ENCODE results near the gene RPP14. TPM values are rescaled to one million over a fixed set of nuclear protein-coding genes. Genes with fewer than 3 reads are reported as not detected.

Gene RPP14
- total RNA-seq, 1 donor from 2014 or later = 15.2 TPM

DNA sequence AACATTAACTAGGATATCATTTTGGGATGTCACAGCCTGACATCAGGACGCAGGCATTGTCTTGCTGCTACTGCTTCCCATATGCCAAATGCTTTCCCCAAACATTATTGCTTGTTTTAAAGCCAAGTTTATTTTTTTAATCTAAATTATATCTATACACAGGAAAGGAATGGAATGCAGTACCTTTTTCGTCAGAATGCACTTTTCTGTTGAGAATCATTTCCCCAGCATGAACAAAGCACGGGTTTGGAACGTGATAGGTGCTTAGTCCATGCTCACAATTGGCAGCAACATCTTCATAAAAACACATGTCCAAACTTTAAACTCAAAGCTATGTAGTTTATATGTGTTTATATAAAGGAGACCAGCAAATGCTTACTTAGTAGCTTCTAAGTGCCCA lies 52.8 kb downstream of the RPP14 start:
- no peak overlapping the region for H3K4me3 Mint-ChIP-seq (ENCODE audit: unreplicated experiment)
- DNase-seq (ENCODE audit: low spot score) = no peak
- H3K27ac Mint-ChIP-seq (ENCODE audit: unreplicated experiment) = no peak overlapping the region
- TF ChIP-seq, protein P1, sequence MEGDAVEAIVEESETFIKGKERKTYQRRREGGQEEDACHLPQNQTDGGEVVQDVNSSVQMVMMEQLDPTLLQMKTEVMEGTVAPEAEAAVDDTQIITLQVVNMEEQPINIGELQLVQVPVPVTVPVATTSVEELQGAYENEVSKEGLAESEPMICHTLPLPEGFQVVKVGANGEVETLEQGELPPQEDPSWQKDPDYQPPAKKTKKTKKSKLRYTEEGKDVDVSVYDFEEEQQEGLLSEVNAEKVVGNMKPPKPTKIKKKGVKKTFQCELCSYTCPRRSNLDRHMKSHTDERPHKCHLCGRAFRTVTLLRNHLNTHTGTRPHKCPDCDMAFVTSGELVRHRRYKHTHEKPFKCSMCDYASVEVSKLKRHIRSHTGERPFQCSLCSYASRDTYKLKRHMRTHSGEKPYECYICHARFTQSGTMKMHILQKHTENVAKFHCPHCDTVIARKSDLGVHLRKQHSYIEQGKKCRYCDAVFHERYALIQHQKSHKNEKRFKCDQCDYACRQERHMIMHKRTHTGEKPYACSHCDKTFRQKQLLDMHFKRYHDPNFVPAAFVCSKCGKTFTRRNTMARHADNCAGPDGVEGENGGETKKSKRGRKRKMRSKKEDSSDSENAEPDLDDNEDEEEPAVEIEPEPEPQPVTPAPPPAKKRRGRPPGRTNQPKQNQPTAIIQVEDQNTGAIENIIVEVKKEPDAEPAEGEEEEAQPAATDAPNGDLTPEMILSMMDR (IDR thresholded peaks at IDR 0.05; ENCODE audit: unreplicated experiment) = no peak
- no peaks in the 10 kb centered on the region for H3K27me3 Mint-ChIP-seq (ENCODE audit: unreplicated experiment)
- H3K9me3 Mint-ChIP-seq (ENCODE audit: unreplicated experiment) = no peaks in the 10 kb centered on the region
- no peaks in the 10 kb centered on the region for H3K36me3 Mint-ChIP-seq (ENCODE audit: low read depth, unreplicated experiment)
- peaks cover 9% of the 10 kb centered on the region for H3K4me1 Mint-ChIP-seq (ENCODE audit: unreplicated experiment)

GRCh38 chr3:58359621-58360020 lies 53.6 kb downstream of the RPP14 start:
- Mint-ChIP-seq H3K27ac (ENCODE audit: unreplicated experiment) (no peak overlapping the region), H3K36me3 (ENCODE audit: low read depth, unreplicated experiment) (no peaks in the 10 kb centered on the region), H3K27me3 (ENCODE audit: unreplicated experiment) (no peaks in the 10 kb centered on the region), H3K9me3 (ENCODE audit: unreplicated experiment) (no peaks in the 10 kb centered on the region), H3K4me3 (ENCODE audit: unreplicated experiment) (no peak overlapping the region), H3K4me1 (ENCODE audit: unreplicated experiment) (peaks cover 4% of the 10 kb centered on the region)
- TF ChIP-seq, protein P1 (IDR thresholded peaks at IDR 0.05; ENCODE audit: unreplicated experiment) = no peak
- no peak for DNase-seq (ENCODE audit: low spot score)

GRCh38 chr3:58361866-58362265 lies 55.8 kb downstream of the RPP14 start:
- TF ChIP-seq, protein P1 (IDR thresholded peaks at IDR 0.05; ENCODE audit: unreplicated experiment) = no peak
- Mint-ChIP-seq H3K4me1 (ENCODE audit: unreplicated experiment) (peaks cover 10% of the 10 kb centered on the region), H3K36me3 (ENCODE audit: low read depth, unreplicated experiment) (no peaks in the 10 kb centered on the region), H3K4me3 (ENCODE audit: unreplicated experiment) (no peak overlapping the region), H3K27me3 (ENCODE audit: unreplicated experiment) (no peaks in the 10 kb centered on the region), H3K27ac (ENCODE audit: unreplicated experiment) (no peak overlapping the region), H3K9me3 (ENCODE audit: unreplicated experiment) (no peaks in the 10 kb centered on the region)
- DNase-seq (ENCODE audit: low spot score) = no peak

- H3K9me3 Mint-ChIP-seq (ENCODE audit: unreplicated experiment) = no peaks in the 10 kb centered on the region
- TF ChIP-seq, protein P1 (IDR thresholded peaks at IDR 0.05; ENCODE audit: unreplicated experiment) = no peak
- H3K27me3 Mint-ChIP-seq (ENCODE audit: unreplicated experiment) = no peaks in the 10 kb centered on the region
- H3K27ac Mint-ChIP-seq (ENCODE audit: unreplicated experiment) = no peak overlapping the region
- H3K36me3 Mint-ChIP-seq (ENCODE audit: low read depth, unreplicated experiment) = no peaks in the 10 kb centered on the region
- DNase-seq (ENCODE audit: low spot score) = no peak
- peaks cover 6% of the 10 kb centered on the region for H3K4me1 Mint-ChIP-seq (ENCODE audit: unreplicated experiment)
- H3K4me3 Mint-ChIP-seq (ENCODE audit: unreplicated experiment) = no peak overlapping the region
These were observed 60.7 kb downstream of the RPP14 start for GRCh38 chr3:58366699-58367098.

DNA sequence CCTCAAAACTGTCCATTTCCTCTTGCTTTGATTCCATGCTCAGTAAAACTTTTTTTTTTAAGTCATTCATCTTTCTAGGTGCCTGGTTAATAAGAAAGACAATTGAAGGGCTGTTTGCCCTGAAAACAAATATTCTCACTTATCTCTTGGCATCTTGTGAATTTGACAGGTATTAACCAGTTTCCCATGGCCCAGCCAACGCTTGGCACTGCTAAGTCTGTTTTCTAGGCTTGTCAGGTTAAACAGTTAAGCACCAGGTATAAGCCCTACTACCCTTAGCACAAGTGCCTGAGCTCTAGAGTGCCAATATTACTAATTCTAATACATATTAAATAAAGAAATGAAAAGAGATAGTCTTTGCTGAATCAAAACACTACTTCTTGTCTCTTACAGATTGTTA lies 63.0 kb downstream of the RPP14 start:
- H3K4me1 Mint-ChIP-seq (ENCODE audit: unreplicated experiment) = peaks cover 6% of the 10 kb centered on the region
- no peak overlapping the region for H3K4me3 Mint-ChIP-seq (ENCODE audit: unreplicated experiment)
- no peak overlapping the region for H3K27ac Mint-ChIP-seq (ENCODE audit: unreplicated experiment)
- H3K27me3 Mint-ChIP-seq (ENCODE audit: unreplicated experiment) = no peaks in the 10 kb centered on the region
- no peaks in the 10 kb centered on the region for H3K9me3 Mint-ChIP-seq (ENCODE audit: unreplicated experiment)
- no peaks in the 10 kb centered on the region for H3K36me3 Mint-ChIP-seq (ENCODE audit: low read depth, unreplicated experiment)
- DNase-seq (ENCODE audit: low spot score) = no peak
- TF ChIP-seq, protein P1 (IDR thresholded peaks at IDR 0.05; ENCODE audit: unreplicated experiment) = no peak

Other genes with a start within 250 kb of the RPP14 start
- 1.6 TPM for gene DNASE1L3, start 95.3 kb upstream of the RPP14 start, total RNA-seq (ENCODE audit: unreplicated experiment)
- gene ABHD6, start 68.5 kb upstream of the RPP14 start, total RNA-seq (ENCODE audit: unreplicated experiment) = 3.0 TPM
- 8.4 TPM for gene HTD2, start 275 bp downstream of the RPP14 start, total RNA-seq (ENCODE audit: unreplicated experiment)
- gene PXK, start 26.6 kb downstream of the RPP14 start, total RNA-seq (ENCODE audit: unreplicated experiment) = 18.8 TPM
- gene PDHB, start 127.6 kb downstream of the RPP14 start, total RNA-seq (ENCODE audit: unreplicated experiment) = 72.8 TPM
- gene KCTD6, start 185.9 kb downstream of the RPP14 start, total RNA-seq (ENCODE audit: unreplicated experiment) = 11.9 TPM
- 1.1 TPM for gene ACOX2, start 230.9 kb downstream of the RPP14 start, total RNA-seq (ENCODE audit: unreplicated experiment)